Epithelial cell of esophagus (primary cell): ENCODE results near the gene HERC4.
"Not testable (repeated sequence)": the region's sequence is repeated elsewhere in the genome, so short reads cannot be mapped to it uniquely, and the experiment has no call there.

Source experiments
- DNase-seq: peaks from one replicate; pipeline ENCODE4 v3.0.0; 2010; ENCODE audit warnings: low read depth
- H3K4me3 ChIP-seq: 2 replicates; pipeline ENCODE4 v1.5.1; 2011; ENCODE audit warnings: mild to moderate bottlenecking, low read length, control low read depth
- CTCF ChIP-seq: IDR thresholded peaks from 2 replicates; pipeline ENCODE4 v1.5.1; 2011; ENCODE audit warnings: low read depth, mild to moderate bottlenecking, low read length, control low read depth, inconsistent platforms; ENCODE audit not compliant: insufficient read depth; ENCODE audit errors: missing control alignments

Gene HERC4

GRCh38 chr10:67988606-67989005 is 86.5 kb downstream of the HERC4 start:
- no peak overlapping the region for H3K4me3 ChIP-seq
- no peak for DNase-seq
- TF ChIP-seq CTCF, result no peak

- not testable (repeated sequence) for H3K4me3 ChIP-seq, DNase-seq
Observed at GRCh38 chr10:67982603-67983002, 92.5 kb downstream of the HERC4 start.

GRCh38 chr10:67978749-67979148 is 96.3 kb downstream of the HERC4 start:
- no peak overlapping the region for H3K4me3 ChIP-seq
- no peak for TF ChIP-seq CTCF
- no peak for DNase-seq

- no peak overlapping the region for H3K4me3 ChIP-seq
- TF ChIP-seq CTCF, result no peak
- DNase-seq, result no peak
Observed at GRCh38 chr10:67977251-67977650, 97.8 kb downstream of the HERC4 start.

GRCh38 chr10:67976292-67977245 is 98.5 kb downstream of the HERC4 start:
- DNase-seq, result no peak
- H3K4me3 ChIP-seq, result no peak overlapping the region
- no peak for TF ChIP-seq CTCF

GRCh38 chr10:67975871-67976270 is 99.2 kb downstream of the HERC4 start:
- TF ChIP-seq CTCF, result no peak
- no peak overlapping the region for H3K4me3 ChIP-seq
- DNase-seq, result no peak

GRCh38 chr10:67971311-67971710 is 103.8 kb downstream of the HERC4 start:
- no peak for TF ChIP-seq CTCF
- no peak for DNase-seq

More at GRCh38 chr10:67971311-67971710, 103.8 kb downstream of the HERC4 start:
- H3K4me3 ChIP-seq, result no peak overlapping the region
